GM12878 (cell line): ENCODE results near the gene CDO1.

Source experiments
- EZH2 ChIP-seq: IDR thresholded peaks from 2 replicates; pipeline ENCODE4 v1.6.1; 2012; ENCODE audit warnings: low read depth, mild to moderate bottlenecking, control low read depth, inconsistent platforms, low read length, borderline replicate concordance; ENCODE audit not compliant: control insufficient read depth
- POLR2A ChIP-seq: IDR thresholded peaks from 2 replicates; pipeline ENCODE4 v1.6.1; 2011; ENCODE audit warnings: low read depth, mild to moderate bottlenecking, low read length
- RFX5 ChIP-seq: IDR thresholded peaks from 2 replicates; pipeline ENCODE4 v1.6.1; 2011; ENCODE audit warnings: low read depth, low read length, improper control_type of control experiment
- TAF1 ChIP-seq: IDR thresholded peaks from 2 replicates; pipeline ENCODE4 v1.6.1; 2011; ENCODE audit warnings: mild to moderate bottlenecking, low read depth, low read length, borderline replicate concordance
- TF ChIP-seq, protein P1 (sequence below): fragments of 450-650 bp; IDR thresholded peaks from 2 replicates; pipeline ENCODE4 v1.6.1; 2017; ENCODE audit warnings: antibody characterized with exemption, mild to moderate bottlenecking, moderate library complexity

DNA sequence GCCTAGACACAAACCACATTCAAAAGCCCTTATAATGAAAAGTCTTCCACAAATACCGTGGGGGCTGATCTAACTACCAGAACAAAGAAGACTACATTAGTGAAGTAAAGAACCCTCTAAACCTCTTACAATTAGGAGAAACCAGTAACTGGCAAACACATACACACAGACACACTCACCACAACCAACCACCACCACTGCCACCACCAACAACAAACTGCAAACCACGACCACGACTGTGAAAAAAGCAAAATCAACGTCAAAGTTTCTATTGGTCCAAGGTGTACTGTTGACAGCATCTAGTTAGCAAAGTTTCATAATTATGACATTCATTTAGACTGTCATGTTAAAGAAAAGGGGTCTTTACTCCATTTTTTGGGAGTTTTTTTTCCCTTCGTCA lies 2.7 kb downstream of the CDO1 start:
- TF ChIP-seq RFX5 (no peak), EZH2 (no peak), POLR2A (no peak), TAF1 (no peak)
- TF ChIP-seq, protein P1, sequence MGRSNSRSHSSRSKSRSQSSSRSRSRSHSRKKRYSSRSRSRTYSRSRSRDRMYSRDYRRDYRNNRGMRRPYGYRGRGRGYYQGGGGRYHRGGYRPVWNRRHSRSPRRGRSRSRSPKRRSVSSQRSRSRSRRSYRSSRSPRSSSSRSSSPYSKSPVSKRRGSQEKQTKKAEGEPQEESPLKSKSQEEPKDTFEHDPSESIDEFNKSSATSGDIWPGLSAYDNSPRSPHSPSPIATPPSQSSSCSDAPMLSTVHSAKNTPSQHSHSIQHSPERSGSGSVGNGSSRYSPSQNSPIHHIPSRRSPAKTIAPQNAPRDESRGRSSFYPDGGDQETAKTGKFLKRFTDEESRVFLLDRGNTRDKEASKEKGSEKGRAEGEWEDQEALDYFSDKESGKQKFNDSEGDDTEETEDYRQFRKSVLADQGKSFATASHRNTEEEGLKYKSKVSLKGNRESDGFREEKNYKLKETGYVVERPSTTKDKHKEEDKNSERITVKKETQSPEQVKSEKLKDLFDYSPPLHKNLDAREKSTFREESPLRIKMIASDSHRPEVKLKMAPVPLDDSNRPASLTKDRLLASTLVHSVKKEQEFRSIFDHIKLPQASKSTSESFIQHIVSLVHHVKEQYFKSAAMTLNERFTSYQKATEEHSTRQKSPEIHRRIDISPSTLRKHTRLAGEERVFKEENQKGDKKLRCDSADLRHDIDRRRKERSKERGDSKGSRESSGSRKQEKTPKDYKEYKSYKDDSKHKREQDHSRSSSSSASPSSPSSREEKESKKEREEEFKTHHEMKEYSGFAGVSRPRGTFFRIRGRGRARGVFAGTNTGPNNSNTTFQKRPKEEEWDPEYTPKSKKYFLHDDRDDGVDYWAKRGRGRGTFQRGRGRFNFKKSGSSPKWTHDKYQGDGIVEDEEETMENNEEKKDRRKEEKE = no peak
